Spleen (tissue), 11 donors: Measurements from ENCODE around the gene CRIP2. TPM values are rescaled to one million over a fixed set of nuclear protein-coding genes. Genes with fewer than 3 reads are reported as not detected.

Source experiments
- DNase-seq: peaks from one replicate; pipeline ENCODE4 v3.0.0-alpha.2; 2020
- H3K27ac ChIP-seq, 8 donors: fragments of 200-600 bp; sonication (generic) in 7 of 8; 1 replicate in 4 of 8; 2 replicates in 4 of 8; pipeline versions ENCODE4 v1.5.0 to v1.8.0; 2016 to 2021; ENCODE audit warnings: inconsistent platforms in 4 of 8, mild to moderate bottlenecking in 4 of 8, moderate library complexity in 1 of 8
- H3K27me3 ChIP-seq, 7 donors: fragments of 200-600 bp; sonication (generic) in 6 of 7; replicated peaks in 1 of 7; 1 replicate in 4 of 7; 2 replicates in 3 of 7; pipeline versions ENCODE4 v1.5.0 to v1.8.0; 2016 to 2021; ENCODE audit warnings: inconsistent platforms in 3 of 7, mild to moderate bottlenecking in 1 of 7
- H3K36me3 ChIP-seq, 6 donors: fragments of 200-600 bp; sonication (generic) in 5 of 6; 1 replicate in 4 of 6; 2 replicates in 2 of 6; pipeline versions ENCODE4 v1.5.0 to v1.8.0; 2016 to 2021; ENCODE audit warnings: inconsistent platforms in 2 of 6
- H3K4me1 ChIP-seq, 6 donors: fragments of 200-600 bp; sonication (generic) in 5 of 6; 1 replicate in 3 of 6; 2 replicates in 3 of 6; pipeline versions ENCODE4 v1.5.0 to v1.8.0; 2016 to 2021; ENCODE audit warnings: inconsistent platforms in 3 of 6
- H3K4me3 ChIP-seq, 8 donors: fragments of 200-600 bp; sonication (generic) in 7 of 8; 1 replicate in 4 of 8; 2 replicates in 4 of 8; pipeline versions ENCODE4 v1.5.0 to v1.8.0; 2016 to 2021; ENCODE audit warnings: inconsistent platforms in 4 of 8, mild to moderate bottlenecking in 4 of 8, moderate library complexity in 2 of 8
- H3K9me3 ChIP-seq, 8 donors: fragments of 200-600 bp; sonication (generic) in 7 of 8; 1 replicate in 4 of 8; 2 replicates in 4 of 8; pipeline versions ENCODE4 v1.5.0 to v1.8.0; 2016 to 2021; ENCODE audit warnings: inconsistent platforms in 4 of 8
- POLR2A ChIP-seq, 3 donors: fragments of 450-650 bp; IDR thresholded peaks; one replicate each; pipeline ENCODE4 v1.5.1; 2017; ENCODE audit warnings: antibody characterized with exemption in 3 of 3, mild to moderate bottlenecking in 1 of 3
- POLR2AphosphoS5 ChIP-seq, 3 donors: sonication (generic); formaldehyde crosslinking; IDR thresholded peaks; one replicate each; pipeline ENCODE4 v1.5.1; 2017; ENCODE audit warnings: antibody characterized with exemption in 3 of 3
- WGBS, 5 donors: extraction: QIAGEN DNeasy Blood & Tissue Kit in 3 of 5; methylation state at CpG; one replicate each; pipeline versions ENCODE4 v1.1.5 to v1.1.7; 2013 to 2018; 5-methylcytosine and 5-hydroxymethylcytosine counted together
- intact Hi-C: fragments of 100-400 bp; cut with DNase I; formaldehyde crosslinking; loops from one replicate; pipeline ENCODE4 v1.15.0; 2023; ENCODE audit warnings: low total_unique reads
- polyA plus RNA-seq, 3 donors: library from polyadenylated mRNA; stranded (reverse); fragments of 200-250 nt; gene quantifications; one replicate each; pipeline ENCODE4 v1.2.1, GENCODE V29; 2013
- total RNA-seq, 7 donors: library from RNA; depleted of rRNA in 3 of 7; stranded (reverse); fragments of >200 nt in 3 of 7; fragmentation: NEBNext Ultra II Directional in 4 of 7; extraction: Animal tissue kit (Norgen Biotek cat#: 25700) in 4 of 7; gene quantifications; one replicate each; pipeline versions ENCODE4 v1.1.0 to v1.2.1, GENCODE V29; 2016 to 2021
- TF ChIP-seq, protein P1 (sequence below), 11 experiments: fragments of 200-600 bp in 7 of 11; fragments of 450-650 bp in 4 of 11; sonication (generic) in 4 of 11; IDR thresholded peaks in 8 of 11; conservative IDR thresholded peaks in 3 of 11; 1 replicate in 7 of 11; 2 replicates in 4 of 11; pipeline versions ENCODE4 v1.4.0 to v1.8.0; 2016 to 2021; ENCODE audit warnings: antibody characterized with exemption in 11 of 11, inconsistent platforms in 4 of 11, mild to moderate bottlenecking in 1 of 11
- donor health status: healthy with polysubstance abuse.
- donor health status: DM: no; HTN: no; CAD: no; lungs with moderate emphysema.
- donor health status: DM: no; HTN: no; CAD: no.
- donor health status: Bipolar disorder and iron deficiency.
- donor health status: healthy.
- donor health status: DM: no; HTN: no; CAD: no.
- donor health status: DM: yes; HTN: yes; CAD: no.

CRIP2 gene
- total and polyA plus RNA-seq, 10 donors: 68.6 to 181 (median 111) TPM

DNA sequence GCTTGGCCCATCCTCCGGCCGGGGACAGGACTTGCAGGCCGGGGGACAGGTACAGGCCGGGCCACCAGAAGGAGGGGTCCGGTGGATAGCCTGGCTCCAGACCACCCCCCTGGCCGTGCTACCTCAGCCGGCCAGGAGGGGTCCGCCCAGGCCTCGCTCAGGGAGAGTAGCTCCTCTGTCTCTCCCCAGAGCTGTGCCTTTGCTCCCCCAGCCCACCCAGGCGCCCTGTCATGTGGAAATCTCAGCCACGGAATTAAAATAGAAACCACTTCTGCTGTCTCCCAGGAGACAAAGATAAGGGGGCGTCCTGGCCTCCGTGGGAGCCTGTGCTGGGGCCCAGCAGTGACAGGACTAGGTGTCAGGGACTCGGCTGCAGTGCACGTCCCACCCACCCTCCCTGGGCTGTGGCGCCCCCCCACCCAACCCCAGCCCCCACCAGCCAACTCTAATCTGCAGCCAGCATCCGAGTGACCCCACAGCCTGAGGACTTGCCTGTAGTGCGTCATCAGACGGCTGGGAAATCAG is 3.3 kb upstream of the CRIP2 start:
- Histone ChIP-seq H3K36me3 (peaks cover 0 to 50% (median 25%) of the 10 kb centered on the region in 6 donors), H3K4me3 (no peak overlapping the region), H3K9me3 (no peaks in the 10 kb centered on the region), H3K27ac (peak overlapping the region in 1 of 8 donors; percentile 9), H3K4me1 (peaks cover 9 to 65% (median 35%) of the 10 kb centered on the region in 6 donors), H3K27me3 (peaks cover 0 to 38% (median 27%) of the 10 kb centered on the region in 7 donors)
- no peak for TF ChIP-seq POLR2A (IDR thresholded peaks at IDR 0.05)
- no peak for TF ChIP-seq POLR2AphosphoS5 (IDR thresholded peaks at IDR 0.05)
- TF ChIP-seq, protein P1, sequence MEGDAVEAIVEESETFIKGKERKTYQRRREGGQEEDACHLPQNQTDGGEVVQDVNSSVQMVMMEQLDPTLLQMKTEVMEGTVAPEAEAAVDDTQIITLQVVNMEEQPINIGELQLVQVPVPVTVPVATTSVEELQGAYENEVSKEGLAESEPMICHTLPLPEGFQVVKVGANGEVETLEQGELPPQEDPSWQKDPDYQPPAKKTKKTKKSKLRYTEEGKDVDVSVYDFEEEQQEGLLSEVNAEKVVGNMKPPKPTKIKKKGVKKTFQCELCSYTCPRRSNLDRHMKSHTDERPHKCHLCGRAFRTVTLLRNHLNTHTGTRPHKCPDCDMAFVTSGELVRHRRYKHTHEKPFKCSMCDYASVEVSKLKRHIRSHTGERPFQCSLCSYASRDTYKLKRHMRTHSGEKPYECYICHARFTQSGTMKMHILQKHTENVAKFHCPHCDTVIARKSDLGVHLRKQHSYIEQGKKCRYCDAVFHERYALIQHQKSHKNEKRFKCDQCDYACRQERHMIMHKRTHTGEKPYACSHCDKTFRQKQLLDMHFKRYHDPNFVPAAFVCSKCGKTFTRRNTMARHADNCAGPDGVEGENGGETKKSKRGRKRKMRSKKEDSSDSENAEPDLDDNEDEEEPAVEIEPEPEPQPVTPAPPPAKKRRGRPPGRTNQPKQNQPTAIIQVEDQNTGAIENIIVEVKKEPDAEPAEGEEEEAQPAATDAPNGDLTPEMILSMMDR (IDR thresholded peaks at IDR 0.05 in 8 of 11, conservative IDR thresholded peaks at IDR 0.05 in 3 of 11): no peak
- 67 to 82% (median 72%) methylated on average over 9 to 19 of the region's 19 CpGs for WGBS, 5 donors
- no peak for DNase-seq
- intact Hi-C loops: no loop called here

DNA sequence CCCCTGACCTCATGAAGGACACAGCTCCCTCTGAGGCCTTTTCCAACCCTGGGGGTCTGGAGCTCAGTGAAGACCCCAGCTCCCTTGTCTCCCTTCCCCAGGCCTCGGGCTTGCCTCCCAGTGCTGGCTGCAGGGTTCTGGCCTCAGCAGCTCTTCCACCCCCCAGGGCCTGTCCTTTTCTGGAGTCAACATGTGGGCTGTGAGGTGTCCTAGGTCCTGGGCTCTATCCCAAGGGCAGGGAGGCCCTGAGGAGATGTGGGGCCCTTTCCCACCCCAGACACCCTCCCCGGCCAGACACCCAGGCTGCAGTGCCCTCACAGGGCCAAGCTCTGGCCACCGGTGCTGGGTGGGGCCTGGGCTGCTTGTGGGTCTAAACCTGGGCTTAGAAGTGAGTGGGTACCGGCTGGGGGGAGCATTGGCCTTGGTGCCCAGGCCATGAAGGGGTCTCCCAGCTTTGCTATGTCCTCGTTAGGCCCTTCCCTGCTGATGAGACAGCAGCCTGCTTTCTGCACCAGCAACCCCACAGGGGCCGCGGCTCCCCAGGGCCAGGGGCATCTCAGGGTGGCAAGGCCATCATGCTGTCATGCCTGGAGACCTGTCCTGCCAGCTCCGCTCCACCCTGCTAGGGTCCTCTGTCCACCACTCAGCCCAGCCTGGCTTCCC is 2.7 kb upstream of the CRIP2 start:
- H3K27me3 ChIP-seq: peaks cover 0 to 44% (median 33%) of the 10 kb centered on the region in 7 donors
- peaks cover 0 to 44% (median 19%) of the 10 kb centered on the region in 6 donors for H3K36me3 ChIP-seq
- peak in 1 of 3 donors; percentile 36 for TF ChIP-seq POLR2AphosphoS5 (IDR thresholded peaks at IDR 0.05)
- TF ChIP-seq, protein P1 (IDR thresholded peaks at IDR 0.05 in 8 of 11, conservative IDR thresholded peaks at IDR 0.05 in 3 of 11): no peak
- intact Hi-C loops: no loop called here
- 82 to 92% (median 89%) methylated on average over 3 to 8 of the region's 8 CpGs for WGBS, 5 donors
- H3K4me3 ChIP-seq: no peak overlapping the region
- no peaks in the 10 kb centered on the region for H3K9me3 ChIP-seq
- H3K4me1 ChIP-seq: peaks cover 12 to 71% (median 40%) of the 10 kb centered on the region in 6 donors
- peak overlapping the region in 1 of 8 donors; percentile 9 for H3K27ac ChIP-seq
- DNase-seq: no peak

DNA sequence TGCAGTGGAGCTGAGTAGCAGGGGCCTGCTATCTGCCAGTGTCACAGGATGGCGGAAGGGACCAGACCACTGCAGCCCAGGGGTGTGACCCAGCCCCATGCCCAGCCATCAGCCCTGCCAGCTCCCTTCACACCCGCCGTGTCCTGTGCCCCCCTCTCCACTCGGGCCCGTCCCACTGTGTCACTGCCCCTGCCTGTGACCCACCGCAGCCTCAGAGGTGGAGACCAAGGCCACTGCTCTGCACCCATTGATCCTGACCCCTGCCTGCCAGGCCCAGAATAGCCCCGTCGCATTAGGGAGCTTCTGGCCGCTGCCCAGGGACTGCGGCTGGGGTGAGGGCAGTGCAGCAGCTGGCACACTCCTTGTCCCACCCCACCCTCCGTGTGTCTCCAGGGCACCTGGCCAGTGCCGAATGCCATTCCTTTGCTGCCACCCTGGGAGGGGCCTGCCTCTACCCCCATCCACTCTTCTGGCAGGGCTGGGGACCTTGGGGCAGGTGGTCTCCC is 2.1 kb upstream of the CRIP2 start:
- H3K36me3 ChIP-seq: peaks cover 0 to 38% (median 16%) of the 10 kb centered on the region in 6 donors
- no peak overlapping the region for H3K4me3 ChIP-seq
- peaks cover 15 to 76% (median 44%) of the 10 kb centered on the region in 6 donors for H3K4me1 ChIP-seq
- TF ChIP-seq POLR2AphosphoS5 (IDR thresholded peaks at IDR 0.05) (no peak), POLR2A (IDR thresholded peaks at IDR 0.05) (no peak)
- 73 to 94% (median 79%) methylated on average over 10 to 12 of the region's 12 CpGs for WGBS, 5 donors
- intact Hi-C loops: no loop called here
- H3K27ac ChIP-seq: no peak overlapping the region
- no peaks in the 10 kb centered on the region for H3K9me3 ChIP-seq
- peaks cover 0 to 49% (median 34%) of the 10 kb centered on the region in 7 donors for H3K27me3 ChIP-seq
- no peak for DNase-seq

DNA sequence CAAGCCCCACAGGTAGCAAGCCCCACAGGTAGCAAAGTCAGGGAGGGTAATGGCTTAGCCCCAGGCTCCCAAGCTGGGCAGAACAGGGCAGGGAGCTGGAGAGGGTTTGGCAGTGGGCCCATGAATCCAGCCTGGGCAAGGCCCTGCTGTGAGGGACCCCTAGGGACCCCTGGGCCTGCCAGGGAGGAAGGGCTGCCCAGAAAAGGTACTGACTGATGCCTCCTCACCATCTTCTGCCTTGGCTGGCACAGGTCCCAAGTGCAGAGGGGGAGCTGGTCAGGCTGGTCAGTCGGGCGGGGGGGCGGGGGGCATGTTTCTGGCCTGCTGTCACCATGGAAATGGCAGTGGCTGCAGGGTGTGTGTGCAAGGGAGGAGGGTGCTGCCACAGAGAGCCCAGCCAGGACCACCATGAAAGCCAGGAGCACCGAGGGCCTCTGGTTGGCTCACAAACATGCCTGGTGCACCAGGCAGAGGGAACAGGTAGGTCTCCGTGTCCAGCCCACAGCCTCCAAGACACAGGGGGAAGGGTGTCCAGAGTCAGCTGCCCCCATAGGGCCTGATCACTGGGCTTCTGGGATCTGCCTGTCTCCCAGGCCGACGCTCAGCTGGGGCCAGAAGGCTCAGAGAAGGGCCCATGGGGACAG is 1.5 kb upstream of the CRIP2 start:
- no peak for DNase-seq
- peak overlapping the region in 6 of 8 donors; percentile 26 to 95 (median 78) for H3K27ac ChIP-seq
- intact Hi-C loops: no loop called here
- peak overlapping the region in 4 of 8 donors; percentile 65 to 89 (median 72) for H3K4me3 ChIP-seq
- H3K4me1 ChIP-seq: peaks cover 15 to 82% (median 49%) of the 10 kb centered on the region in 6 donors
- TF ChIP-seq POLR2A (IDR thresholded peaks at IDR 0.05) (no peak), POLR2AphosphoS5 (IDR thresholded peaks at IDR 0.05) (no peak)
- TF ChIP-seq, protein P1 (IDR thresholded peaks at IDR 0.05 in 8 of 11, conservative IDR thresholded peaks at IDR 0.05 in 3 of 11): no peak
- peaks cover 0 to 34% (median 15%) of the 10 kb centered on the region in 6 donors for H3K36me3 ChIP-seq
- WGBS, 5 donors: 41 to 61% (median 45%) methylated on average over 5 to 7 of the region's 7 CpGs
- no peaks in the 10 kb centered on the region for H3K9me3 ChIP-seq
- peaks cover 0 to 54% (median 37%) of the 10 kb centered on the region in 7 donors for H3K27me3 ChIP-seq
